ENCODE data around the gene DDX20. TPM values are rescaled to one million over a fixed set of nuclear protein-coding genes. Genes with fewer than 3 reads are reported as not detected.
"Not testable (repeated sequence)": the region's sequence is repeated elsewhere in the genome, so short reads cannot be mapped to it uniquely, and the experiment has no call there.

The DDX20 gene
- total RNA-seq, 2 donors from 2014 or later: 11.2 to 13.6 TPM

DNA sequence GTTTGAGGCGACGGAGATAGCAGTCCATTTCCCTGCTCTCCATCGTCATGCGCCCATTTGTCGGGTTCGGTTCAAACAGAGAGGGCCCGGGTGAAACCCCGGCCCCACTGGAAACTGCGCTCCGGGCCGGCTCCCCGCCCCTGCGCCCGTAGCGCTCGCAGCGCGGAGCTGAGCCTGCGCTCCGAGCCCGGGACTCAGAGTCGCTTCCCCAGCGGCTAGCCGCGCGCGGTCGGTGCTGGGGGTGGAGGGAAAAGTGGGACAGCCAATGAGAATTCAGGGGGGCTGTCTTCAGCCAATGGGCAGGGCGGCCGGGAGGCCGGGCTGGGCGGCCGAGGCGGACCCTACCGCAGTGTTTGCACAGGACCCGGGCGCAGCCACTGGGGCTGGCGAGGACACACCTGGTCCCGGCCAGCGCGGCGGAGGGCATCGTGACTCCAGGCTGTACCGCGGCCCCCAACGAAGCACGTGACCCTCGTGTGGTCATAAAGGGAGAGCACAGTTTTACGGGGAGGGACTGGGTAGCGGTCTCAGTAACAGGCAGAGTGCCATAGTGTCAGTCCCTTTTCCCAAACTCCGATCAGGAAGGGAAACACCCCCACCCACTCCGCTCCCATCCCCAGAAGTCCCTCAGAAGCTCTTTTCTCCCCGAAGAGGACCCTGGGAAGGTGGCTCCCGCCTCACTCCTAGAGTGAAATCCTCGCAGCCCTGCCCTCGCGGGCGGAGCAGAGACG, 16.3 kb upstream of the DDX20 start, which contains the start of gene INKA2:
Gene INKA2, minus strand, starts transcription at position 202 of the 731 bp plus-strand sequence. Its CDS starts 153 bp downstream, at position 49.
- H3K27ac Mint-ChIP-seq: peak within 1 kb of the TSS in 1 of 2 donors; percentile 44
- peak; percentile 80 for DNase-seq (ENCODE audit: low spot score in 2 of 2)
- peaks cover 0 to 5% of the 10 kb centered on the region in 2 donors for H3K36me3 Mint-ChIP-seq
- ATAC-seq: peak; percentile 85 to 89
- no peaks in the 10 kb centered on the region for H3K9me3 Mint-ChIP-seq

DNA sequence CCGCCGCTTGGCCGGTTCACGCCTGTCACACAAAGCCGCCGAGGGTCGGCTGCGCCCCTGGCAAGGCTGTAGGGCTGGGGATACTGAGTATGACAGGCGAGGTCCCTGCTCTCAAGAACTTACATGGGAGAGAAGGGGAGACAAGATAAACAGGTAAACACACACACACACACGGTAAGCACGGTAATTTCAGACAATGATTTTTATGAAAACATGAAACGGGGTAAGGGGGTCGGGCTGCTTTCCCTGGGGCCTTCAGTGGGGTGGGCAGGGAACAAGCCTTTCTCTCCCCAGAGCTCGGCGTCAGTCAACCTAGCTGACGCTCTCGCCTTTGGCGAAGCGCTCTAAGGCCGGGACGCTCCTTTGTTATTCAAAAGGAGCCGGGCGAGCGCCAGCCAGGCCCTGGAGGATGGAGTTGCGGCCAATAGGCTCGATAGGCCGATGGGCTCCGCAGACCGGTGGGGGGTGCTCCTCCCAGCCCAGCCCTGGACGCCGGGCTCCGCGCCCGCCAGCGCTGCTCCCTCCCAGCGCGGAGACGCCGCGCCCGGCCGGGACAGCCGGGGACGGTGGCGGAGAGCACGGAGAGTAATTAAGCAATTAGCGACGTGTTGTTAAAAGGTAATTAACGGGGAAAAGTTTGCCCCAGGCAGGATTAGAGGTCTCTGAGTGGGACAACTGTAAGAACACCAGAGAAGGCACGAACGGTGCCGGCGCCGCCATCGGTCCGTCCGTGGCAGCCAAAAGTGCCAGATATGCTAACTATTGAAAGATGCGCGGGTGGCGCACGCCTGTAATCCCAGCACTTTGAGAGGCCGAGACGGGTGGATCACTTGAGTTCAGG, 15.6 kb upstream of the DDX20 start:
- Mint-ChIP-seq H3K36me3 (peaks cover 0 to 5% of the 10 kb centered on the region in 2 donors), H3K27ac (no peak overlapping the region), H3K9me3 (no peaks in the 10 kb centered on the region)
- no peak for ATAC-seq
- DNase-seq (ENCODE audit: low spot score in 2 of 2): peak in 1 of 2 donors; percentile 37

DNA sequence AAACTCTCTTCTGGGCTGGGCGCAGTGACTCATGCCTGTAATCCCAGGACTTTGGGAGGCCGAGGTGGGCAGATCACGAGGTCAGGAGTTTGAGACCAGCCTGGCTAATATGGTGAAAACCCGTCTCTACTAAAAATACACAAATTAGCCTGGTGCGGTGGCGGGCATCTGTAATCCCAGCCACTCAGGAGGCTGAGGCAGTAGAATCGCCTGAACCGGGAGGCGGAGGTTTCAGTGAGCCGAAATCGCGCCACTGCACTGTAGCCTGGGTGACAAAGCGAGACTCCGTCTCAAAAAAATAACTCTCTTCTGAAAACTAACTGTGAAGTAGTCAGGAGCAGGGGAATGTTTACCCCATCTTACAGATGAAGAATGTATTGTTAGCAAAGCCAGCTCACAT, 13.4 kb upstream of the DDX20 start:
- H3K27ac Mint-ChIP-seq; ATAC-seq; H3K9me3 Mint-ChIP-seq; H3K36me3 Mint-ChIP-seq; DNase-seq (ENCODE audit: low spot score in 2 of 2): not testable (repeated sequence)

DNA sequence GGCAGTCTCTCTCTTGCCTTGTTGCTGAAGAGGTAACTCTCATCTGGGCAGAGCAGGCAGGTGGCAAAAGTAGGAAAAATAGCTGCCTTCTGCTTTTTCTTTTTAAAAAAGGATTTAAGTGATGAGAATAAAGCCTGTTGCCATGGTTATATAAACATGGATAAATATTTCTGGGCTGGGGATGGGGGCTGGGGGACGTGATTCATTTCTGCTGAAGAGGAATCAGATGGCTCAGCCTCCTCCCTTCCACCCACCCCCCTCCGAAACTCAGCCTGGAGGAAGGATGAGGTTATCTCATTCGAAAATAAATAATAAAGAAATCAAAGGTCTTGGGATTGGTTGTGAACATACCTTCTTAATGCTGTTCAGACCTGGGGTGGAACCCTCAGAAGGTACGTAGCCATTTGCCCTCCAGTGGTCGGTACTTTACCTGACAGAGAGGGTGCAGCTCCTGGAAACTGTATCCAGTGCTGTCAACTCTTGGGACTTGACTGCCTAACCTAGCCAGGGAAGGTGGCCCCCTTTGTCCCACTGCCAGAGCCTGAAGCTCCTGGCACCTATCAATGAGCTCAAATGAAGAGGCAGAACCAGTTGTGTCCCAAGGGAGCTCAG, 12.7 kb upstream of the DDX20 start:
- no peak for DNase-seq (ENCODE audit: low spot score in 2 of 2)
- ATAC-seq: no peak
- H3K27ac Mint-ChIP-seq: no peak overlapping the region
- no peaks in the 10 kb centered on the region for H3K9me3 Mint-ChIP-seq
- peaks cover 0 to 5% of the 10 kb centered on the region in 2 donors for H3K36me3 Mint-ChIP-seq

DNA sequence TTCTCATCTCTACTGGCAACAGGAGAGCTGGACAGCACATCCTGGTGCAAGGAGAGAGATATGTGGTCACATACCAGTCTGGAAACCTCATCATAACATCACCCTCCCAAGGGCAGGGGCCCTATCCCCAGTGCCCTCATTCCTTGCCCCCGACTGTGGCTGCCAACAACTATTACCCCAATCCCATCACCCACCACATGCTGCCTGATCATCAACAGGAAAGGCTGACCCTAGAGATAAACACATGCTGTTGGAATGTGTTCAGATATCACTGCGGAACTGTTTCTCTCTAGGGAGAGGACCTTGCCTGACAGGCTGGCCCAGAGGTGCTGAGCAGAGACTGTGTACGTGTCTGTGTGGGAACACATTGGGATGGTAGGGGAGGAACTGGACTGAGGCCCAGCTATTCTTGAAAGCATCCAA, 12.0 kb upstream of the DDX20 start:
- H3K27ac Mint-ChIP-seq: no peak overlapping the region
- DNase-seq (ENCODE audit: low spot score in 2 of 2) (no peak), ATAC-seq (no peak)
- H3K36me3 Mint-ChIP-seq: peaks cover 0 to 5% of the 10 kb centered on the region in 2 donors
- H3K9me3 Mint-ChIP-seq: no peaks in the 10 kb centered on the region

DNA sequence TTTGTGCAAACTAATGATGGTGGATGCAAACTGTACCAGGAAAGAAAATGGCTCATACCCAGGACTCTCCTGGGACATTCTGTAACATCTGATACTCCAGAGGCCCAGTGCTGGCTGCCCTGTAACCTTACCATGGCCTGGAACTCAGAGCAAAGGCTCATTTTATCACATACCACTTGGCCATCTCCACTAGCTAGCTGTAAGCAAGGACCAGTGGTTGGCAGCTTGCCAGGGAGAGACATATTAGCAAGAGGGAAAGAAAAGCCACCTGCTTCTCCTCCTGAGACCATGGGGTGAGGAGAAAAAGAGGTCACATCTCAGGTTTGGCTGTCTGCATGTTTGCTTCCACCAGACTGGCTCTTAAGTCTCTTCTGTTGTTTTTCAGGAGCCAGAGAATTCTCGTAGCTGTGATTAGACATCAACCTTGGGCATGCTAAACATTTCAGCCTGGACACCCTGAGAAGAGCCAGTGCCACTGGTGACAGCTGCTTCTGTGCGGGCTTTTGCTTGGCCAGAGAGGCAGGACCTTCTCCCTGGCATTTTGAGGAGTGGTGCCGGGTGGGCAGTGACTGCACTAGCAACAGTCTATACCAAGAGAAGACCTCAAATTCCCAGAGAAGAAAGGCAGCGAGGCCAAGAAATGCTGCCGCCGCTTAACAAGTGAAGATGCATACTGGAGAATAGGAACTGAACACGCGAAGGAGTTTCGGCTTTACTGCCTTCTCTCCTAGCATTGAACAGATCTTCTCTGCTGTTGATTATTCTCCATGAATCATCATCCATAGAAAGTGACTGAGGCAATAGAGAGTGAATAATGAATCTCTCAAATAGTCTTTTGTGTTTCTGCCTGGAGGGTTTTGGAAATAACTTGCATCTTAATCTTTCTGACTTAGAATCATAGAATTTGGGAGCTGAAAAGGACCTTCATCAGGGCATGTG, 9.8 kb upstream of the DDX20 start:
- Mint-ChIP-seq H3K27ac (no peak overlapping the region), H3K9me3 (no peaks in the 10 kb centered on the region), H3K36me3 (no peaks in the 10 kb centered on the region)
- DNase-seq (ENCODE audit: low spot score in 2 of 2) (no peak), ATAC-seq (no peak)

DNA sequence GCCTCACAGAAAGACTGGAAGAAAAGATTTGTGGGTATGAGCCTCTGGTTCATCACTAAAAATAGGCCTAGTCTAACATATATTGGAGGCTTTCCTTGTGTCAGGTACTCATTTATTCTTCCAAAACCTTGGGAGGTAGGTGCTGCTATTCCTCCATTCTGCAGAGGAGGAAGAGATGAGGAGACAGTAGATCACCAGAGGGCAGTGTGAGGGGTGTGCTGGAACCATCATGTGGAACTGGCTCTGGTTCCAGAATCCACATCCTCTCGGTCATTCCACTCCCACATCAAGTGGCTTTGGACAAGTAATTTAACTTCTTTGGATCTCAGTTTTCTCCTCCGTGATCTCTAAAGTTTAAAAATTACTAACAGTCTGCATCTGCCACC, 9.1 kb upstream of the DDX20 start:
- Mint-ChIP-seq H3K9me3 (no peaks in the 10 kb centered on the region), H3K36me3 (no peaks in the 10 kb centered on the region), H3K27ac (no peak overlapping the region)
- no peak for ATAC-seq
- no peak for DNase-seq (ENCODE audit: low spot score in 2 of 2)

DNA sequence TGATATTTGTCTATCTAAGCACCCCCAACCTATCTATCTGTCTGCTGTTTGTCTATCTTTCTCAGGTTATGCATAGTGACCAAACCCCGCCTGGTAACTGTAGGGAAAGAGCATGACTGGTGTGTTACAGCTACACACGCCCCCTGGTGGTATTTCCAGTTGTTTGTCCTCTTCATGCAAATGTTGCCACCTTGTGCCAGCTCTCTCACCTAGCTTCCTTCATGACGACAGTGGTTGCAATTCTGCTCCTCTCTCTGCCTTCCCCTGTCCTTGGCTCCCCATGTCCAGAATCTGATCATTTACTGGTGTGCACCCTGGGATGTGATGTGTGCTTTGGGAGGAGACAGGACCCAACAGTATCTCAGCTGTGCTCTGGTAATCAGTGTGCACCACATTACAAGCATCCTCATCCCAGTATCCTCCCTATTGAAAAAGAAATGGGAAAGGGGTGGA, 8.4 kb upstream of the DDX20 start:
- DNase-seq (ENCODE audit: low spot score in 2 of 2): peak in 1 of 2 donors; percentile 77
- peak; percentile 88 to 95 for ATAC-seq
- Mint-ChIP-seq H3K9me3 (no peaks in the 10 kb centered on the region), H3K36me3 (no peaks in the 10 kb centered on the region), H3K27ac (no peak overlapping the region)

DNA sequence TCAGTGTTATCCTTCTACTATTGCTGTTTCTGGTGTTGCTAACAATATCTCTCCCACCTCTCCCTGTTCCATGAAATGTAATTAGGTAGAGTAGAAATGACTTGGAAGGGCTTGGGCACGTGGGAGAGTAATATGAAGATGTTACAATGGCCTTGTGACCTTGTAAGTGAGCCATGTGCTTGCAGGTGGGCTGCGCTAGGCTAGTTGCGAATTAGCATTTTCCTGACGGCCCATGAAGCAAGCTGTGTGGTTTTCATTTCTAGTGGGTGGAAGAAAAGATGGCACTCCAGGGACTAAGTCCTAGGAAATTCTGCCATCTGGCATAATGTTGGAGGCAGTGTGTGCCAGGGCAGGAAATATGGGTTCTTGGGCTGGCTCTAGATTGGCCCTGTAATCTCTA, 7.8 kb upstream of the DDX20 start:
- no peak for DNase-seq (ENCODE audit: low spot score in 2 of 2)
- H3K9me3 Mint-ChIP-seq: no peaks in the 10 kb centered on the region
- no peak for ATAC-seq
- H3K36me3 Mint-ChIP-seq: no peaks in the 10 kb centered on the region
- H3K27ac Mint-ChIP-seq: no peak overlapping the region

DNA sequence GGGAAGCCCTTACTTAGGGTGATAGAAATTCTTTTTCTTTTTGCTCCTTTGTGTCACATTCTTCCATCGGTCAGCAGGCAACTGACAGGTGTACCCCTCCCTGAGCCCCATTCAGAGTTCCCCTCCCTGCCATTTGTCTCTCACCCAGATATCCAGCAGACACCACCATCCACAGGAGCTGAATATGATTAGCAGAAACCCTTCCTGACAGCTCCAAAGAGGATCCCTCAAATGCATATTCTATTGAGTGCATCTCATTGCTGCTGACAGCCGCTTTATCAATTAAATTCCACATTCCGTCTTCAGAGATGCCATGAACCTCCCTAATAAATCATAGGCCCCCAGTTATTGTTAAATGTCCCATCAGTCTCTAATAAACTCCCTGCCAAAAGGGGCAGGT, 6.1 kb upstream of the DDX20 start:
- no peaks in the 10 kb centered on the region for H3K36me3 Mint-ChIP-seq
- no peaks in the 10 kb centered on the region for H3K9me3 Mint-ChIP-seq
- ATAC-seq: no peak
- no peak overlapping the region for H3K27ac Mint-ChIP-seq
- DNase-seq (ENCODE audit: low spot score in 2 of 2): no peak

DNA sequence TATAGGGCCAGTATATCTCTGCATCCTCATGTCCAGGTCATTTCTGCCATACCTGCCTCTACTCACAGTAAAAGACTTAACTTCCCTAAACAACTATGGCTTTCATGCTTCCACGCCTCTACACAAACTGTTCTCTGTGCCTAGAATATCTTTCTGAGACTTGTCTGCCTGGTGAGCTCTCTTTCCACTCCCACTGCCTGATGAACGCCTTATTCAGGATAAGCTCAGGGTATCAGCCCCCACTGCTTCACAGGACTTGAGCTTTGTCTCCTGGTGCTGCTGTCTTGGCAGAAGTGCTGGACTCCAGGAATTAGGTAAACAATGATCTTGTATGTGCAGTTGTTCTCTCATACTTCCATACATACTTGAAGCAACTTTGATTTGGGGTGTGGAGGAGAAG, 4.8 kb upstream of the DDX20 start:
- DNase-seq (ENCODE audit: low spot score in 2 of 2) (no peak), ATAC-seq (no peak)
- Mint-ChIP-seq H3K36me3 (no peaks in the 10 kb centered on the region), H3K27ac (no peak overlapping the region), H3K9me3 (no peaks in the 10 kb centered on the region)

DNA sequence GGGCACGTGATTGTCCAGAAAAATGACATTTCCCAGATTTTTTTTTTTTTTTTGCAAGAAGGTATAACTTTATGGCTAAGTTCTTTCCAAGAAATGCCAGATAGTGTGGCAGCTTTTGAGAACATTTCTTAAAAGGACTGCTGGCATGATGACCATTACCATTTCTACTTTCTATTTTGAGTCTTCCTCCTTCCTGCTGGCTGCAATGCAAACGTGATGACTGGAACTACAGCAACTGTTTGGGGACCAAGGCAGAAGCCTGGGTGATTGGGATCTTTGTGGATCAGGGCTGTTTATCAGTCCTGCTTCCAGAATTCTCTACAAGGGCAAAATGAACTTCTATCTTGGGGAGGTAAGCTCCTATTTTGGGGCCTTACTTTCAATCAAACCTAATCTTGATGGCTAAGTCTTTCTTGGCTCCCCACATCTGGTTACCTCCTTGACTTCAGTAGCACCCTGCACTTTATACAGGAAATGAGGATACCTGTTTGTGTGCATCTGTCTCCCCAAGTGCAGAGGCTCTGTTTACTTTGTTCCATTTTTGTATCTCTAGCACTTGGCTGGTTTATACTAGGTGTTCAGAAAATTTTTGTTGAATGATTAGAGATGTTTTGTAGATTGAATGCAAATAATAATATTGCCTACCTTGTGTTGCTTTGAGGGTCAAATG, 3.7 kb upstream of the DDX20 start:
- DNase-seq (ENCODE audit: low spot score in 2 of 2): no peak

DNA sequence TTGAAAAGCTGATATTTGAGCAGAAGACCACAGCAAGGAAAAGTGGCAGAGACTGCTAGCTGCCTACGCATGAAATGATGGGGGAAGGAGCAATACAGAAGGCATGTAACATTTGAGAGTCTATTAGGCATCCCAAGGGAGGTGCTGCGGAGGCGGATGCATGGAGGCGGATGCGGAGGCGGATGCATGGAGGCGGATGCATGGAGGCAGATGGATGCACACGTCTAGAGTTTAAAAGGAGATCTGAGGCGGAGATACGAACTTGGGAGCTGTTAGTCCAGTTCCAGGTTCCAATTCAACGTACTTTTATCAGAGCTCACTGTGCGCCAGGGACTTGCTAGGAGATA, 744 bp upstream of the DDX20 start:
- Mint-ChIP-seq H3K9me3 (no peaks in the 10 kb centered on the region), H3K27ac (peak overlapping the region; percentile 93 to 95), H3K36me3 (peaks cover 5 to 6% of the 10 kb centered on the region in 2 donors)
- ATAC-seq (no peak), DNase-seq (ENCODE audit: low spot score in 2 of 2) (no peak)

More for the DNA sequence above, 3.7 kb upstream of the DDX20 start:
- Mint-ChIP-seq H3K27ac (no peak overlapping the region), H3K36me3 (peaks cover 0 to 6% of the 10 kb centered on the region in 2 donors), H3K9me3 (no peaks in the 10 kb centered on the region)
- no peak for ATAC-seq

DNA sequence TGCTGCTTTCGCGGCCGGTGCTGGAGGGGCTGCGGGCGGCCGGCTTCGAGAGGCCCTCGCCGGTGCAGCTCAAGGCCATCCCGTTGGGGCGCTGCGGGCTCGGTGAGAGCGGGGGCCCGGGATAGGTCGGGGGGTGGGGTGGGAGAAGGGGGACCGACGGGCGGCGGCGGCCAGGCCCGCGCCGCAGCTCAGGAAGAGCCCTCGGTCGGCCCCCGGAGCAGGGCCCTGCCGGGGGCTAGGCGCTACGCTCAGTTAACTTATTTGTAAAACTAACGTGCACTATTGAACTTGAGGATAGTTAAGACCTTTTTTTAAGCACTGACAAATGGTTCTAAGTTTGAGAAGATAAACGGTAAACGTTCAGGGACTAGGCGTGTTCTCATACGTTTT, 418 bp downstream of the DDX20 start:
- DNase-seq (ENCODE audit: low spot score in 2 of 2) (no peak), ATAC-seq (peak in 1 of 2 donors; percentile 20)
- H3K27ac Mint-ChIP-seq: peak overlapping the region; percentile 93 to 94
- peaks cover 5 to 6% of the 10 kb centered on the region in 2 donors for H3K36me3 Mint-ChIP-seq
- H3K9me3 Mint-ChIP-seq: no peaks in the 10 kb centered on the region

DNA sequence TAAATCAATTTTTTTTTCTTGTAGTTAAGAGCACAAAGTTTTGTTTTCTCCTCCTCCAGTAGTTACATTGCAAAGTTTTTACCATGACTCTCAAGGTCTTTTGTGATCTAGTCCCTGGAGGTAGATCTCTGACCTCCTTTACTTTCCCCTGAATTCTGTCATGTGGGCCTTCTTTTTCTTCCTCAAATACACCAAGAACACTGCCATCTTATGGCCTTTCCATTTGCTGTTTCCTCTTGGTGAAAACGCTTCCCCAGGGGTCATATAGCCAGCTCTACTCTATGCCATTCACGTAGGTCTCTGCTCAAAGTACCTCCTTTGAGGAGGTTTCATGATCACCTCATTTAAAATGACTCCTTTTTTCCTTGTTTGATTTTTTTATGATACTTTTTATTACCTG, 2.7 kb downstream of the DDX20 start:
- DNase-seq (ENCODE audit: low spot score in 2 of 2) (no peak), ATAC-seq (no peak)
- Mint-ChIP-seq H3K9me3 (no peaks in the 10 kb centered on the region), H3K36me3 (peaks cover 6 to 12% of the 10 kb centered on the region in 2 donors), H3K27ac (peak overlapping the region in 1 of 2 donors; percentile 86)

DNA sequence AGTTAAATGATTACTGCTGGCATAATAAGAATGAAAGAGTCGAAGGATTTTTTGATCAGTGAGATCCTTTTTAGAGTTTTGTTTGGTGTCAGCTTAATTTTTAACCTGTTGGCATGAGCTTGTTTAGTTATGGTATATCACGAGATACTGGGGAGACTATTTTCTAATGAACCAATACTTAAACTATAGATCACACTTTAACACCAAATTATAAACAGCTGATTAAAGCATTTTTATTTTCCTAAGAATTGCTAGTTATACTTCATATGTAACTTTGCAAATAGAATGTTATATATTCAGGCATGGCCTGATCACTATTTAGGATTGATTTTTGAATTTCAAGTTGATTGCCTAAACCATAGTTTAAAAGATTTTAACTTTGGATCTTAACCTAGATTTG, 6.0 kb downstream of the DDX20 start:
- ATAC-seq (no peak), DNase-seq (ENCODE audit: low spot score in 2 of 2) (no peak)
- Mint-ChIP-seq H3K9me3 (no peaks in the 10 kb centered on the region), H3K27ac (no peak overlapping the region), H3K36me3 (peaks cover 1 to 12% of the 10 kb centered on the region in 2 donors)
